Measurements from ENCODE around the gene PACS2.
"Not testable (repeated sequence)": the region's sequence is repeated elsewhere in the genome, so short reads cannot be mapped to it uniquely, and the experiment has no call there.

PACS2 gene

GRCh38 chr14:105316577-105316941, 2.0 kb downstream of the PACS2 start:
- no peak for DNase-seq

GRCh38 chr14:105316968-105317510, 2.5 kb downstream of the PACS2 start:
- DNase-seq: no peak

DNA sequence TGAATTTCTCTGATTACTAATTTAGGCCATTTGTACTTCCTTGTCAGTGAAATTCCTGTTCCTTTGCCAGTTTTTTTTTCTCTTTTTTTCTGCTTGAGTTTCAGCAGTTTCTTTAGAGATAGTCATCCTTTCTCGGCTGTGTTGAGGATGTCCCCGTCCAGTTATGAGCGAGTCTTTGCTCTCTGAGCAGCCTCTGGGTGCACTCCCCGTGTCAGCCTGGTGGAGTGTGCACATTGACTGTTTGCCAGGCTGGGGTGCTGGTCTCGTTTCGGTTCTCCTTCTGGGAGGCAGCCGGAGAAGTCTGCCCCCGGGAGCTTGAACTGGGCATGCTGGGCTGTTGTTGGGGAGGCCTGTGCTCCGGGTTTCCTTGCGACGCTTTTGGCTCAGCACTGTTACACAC, 3.0 kb downstream of the PACS2 start:
- no peak for DNase-seq

GRCh38 chr14:105322791-105323556, 8.4 kb downstream of the PACS2 start:
- no peak for DNase-seq

- DNase-seq: no peak
Measured at GRCh38 chr14:105323663-105324062, 9.1 kb downstream of the PACS2 start.

DNA sequence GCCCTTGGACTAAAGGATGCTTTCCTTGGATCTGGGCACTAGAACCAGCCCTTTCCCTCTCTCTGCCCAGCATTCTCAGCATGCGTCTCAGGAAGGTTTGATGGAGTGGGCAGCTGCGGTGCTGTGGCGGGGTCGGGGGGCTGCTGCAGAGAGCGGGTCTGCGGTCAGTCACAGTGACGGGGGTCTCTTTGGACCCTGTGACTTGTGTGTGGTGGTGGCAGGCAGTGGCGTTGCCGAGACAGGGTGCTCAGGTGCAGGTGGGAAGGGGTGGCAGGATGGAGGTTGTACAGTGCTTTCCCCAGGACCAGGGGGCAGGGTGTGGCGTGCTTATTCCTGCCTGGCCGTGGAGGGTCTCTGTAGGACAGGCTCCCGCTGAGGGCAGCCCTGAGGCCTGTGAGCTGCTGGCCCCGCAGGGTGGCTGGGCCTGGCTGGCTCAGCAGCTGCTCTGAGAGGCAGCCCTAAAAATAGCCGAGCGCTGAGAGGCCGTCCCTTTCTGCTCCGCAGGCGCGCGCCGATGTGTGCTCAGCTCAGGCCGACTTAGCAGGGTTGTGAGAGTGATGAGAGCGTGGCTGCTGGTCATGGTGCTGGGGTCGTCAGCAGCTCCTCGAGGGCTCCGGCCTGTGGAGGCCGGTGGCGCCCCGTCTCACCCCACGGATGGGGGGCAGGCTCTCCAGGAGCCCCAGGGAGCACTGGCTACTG, 9.7 kb downstream of the PACS2 start:
- DNase-seq: no peak

GRCh38 chr14:105324871-105325270, 10.3 kb downstream of the PACS2 start:
- no peak for DNase-seq

DNA sequence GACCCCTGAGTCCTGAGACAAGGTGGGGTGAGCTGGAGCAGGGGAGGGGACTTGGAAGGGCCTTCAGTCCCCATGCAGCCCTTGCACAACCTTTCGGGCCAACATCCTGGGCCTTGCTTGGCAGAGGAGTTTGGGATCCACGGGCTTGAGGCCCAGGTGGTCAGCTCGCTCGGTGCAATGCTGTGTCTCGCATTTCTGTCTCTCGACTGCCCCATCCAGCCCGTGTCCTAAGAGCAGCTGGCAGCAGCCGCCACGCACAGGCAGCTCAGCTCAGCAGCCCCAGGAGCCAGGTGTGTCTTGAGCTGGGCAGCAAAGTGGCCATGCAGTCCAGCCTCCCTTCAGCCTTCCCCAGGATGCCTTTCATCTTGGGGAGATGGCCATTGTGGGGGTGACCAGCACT, 10.8 kb downstream of the PACS2 start:
- DNase-seq: no peak

DNA sequence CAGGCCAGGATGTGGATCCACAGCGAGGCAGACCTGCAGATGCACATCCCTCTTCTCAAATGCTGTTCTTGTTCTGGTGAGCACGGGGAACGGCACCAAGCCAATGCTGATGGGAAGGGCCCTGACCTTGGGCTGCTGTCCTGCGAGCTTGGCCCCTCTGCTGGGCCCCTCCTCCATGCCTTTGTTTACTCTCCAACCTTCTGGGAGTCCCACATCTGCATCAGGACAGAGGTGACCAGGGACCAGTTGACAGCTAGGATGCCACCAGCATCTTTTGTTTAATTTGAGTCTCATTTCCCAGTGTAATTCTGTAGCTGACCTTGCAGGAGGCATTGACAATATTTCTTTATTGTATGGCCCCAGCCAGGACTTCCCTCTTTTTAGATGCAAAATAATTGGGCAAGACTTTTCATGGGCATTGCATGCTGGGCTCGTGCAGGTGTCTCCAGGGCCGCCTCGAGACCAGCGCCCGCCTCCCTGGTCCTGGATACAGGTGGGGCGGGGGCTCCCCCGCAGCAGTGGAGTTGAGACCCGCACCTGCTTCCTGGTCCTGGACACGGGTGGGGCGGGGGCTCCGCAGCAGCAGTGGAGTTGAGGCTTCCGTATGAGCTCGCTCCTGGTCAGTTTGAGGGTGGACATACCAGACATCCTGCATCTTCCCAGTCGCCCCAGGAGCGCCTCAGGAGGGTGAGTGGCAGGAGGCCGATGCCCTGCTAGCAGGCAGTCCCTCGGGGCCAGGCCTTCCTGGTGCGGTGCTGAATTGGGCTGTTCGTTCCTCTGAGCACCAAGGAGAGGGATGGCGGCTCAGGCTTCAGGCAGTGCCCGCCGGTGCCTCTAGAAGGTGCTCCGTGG, 11.4 kb downstream of the PACS2 start:
- DNase-seq: no peak

DNA sequence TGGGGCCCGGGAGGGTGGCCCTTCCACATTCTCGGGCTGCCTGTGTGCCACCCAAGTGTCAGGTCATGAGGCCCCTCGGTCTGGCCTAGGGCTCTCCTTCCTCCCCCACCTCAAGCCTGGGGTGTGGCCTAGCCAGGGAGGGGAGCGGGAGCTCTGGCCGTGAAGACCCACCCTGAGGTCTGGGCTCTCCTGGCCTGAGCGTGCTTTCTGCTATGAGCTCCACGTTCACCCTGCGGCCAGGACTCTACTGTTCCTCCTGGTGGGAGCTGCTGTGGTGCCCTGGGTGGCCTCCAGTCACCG, 12.0 kb downstream of the PACS2 start:
- no peak for DNase-seq

GRCh38 chr14:105326891-105327694, 12.5 kb downstream of the PACS2 start:
- DNase-seq: no peak

- DNase-seq: not testable (repeated sequence)
Measured at GRCh38 chr14:105327695-105328045, 13.1 kb downstream of the PACS2 start.

DNA sequence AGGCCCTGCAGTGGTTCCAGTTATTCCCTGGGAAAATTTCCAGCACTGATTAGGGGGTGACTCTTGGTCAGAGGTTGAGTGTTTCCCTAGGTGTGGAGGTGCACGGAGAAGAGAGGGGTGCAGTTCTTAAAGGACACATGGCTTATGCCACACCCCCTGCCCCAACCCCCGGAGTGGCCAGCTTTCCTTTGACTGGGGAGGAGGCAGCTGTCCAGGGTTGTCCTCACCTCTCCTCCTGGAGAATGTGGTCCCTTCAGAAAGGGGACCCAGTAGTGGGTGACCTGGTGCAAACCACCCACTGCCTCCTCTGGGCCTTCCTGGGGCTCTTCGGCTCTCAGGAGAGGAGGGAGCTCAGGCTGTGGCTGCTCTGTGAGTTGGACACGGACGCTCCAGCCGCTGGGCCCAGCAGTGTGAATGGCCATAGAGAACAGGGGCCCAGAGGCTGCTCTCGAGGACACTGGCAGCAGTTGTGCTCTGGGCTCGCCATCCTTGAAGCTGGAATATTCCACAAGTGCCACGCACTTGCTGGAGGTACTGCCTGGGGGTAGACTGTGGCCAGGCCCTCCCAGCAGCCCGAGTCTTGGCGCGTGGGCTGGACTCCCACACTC, 13.6 kb downstream of the PACS2 start:
- no peak for DNase-seq

DNA sequence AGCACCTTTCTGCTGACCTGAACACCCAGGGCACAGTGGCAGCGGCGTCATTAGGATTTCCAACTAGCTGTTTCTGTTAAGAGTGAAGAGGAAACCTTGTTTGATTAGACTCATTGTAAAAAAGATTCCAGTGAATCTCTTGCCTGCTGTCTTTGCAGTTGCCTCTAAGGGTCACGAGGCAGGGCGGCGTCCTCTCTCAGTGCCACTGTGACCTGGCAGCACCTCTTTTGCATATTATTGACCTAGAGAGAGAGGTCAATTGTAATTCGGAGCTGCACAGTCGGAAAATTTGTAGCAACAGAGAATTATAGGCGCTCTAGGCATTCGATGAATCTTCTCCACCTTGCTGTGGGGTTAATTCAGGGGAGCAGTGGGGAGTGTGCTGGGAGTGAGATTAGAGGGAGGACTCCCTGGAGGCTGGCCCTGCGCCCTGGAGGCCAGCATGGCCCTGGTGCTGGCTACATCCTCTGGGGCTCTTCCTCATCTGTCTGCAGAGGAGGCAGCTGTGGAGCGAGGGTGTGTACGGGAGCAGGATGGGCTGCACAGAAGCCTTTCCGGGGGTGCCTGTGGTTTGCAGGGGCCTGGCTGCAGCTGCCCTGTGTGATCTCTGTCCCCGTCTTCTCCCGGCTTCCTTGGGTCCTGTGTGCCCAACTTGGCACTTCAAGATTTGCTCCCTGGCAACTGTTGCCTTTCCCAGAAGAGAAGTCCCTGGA, 14.3 kb downstream of the PACS2 start:
- no peak for DNase-seq

DNA sequence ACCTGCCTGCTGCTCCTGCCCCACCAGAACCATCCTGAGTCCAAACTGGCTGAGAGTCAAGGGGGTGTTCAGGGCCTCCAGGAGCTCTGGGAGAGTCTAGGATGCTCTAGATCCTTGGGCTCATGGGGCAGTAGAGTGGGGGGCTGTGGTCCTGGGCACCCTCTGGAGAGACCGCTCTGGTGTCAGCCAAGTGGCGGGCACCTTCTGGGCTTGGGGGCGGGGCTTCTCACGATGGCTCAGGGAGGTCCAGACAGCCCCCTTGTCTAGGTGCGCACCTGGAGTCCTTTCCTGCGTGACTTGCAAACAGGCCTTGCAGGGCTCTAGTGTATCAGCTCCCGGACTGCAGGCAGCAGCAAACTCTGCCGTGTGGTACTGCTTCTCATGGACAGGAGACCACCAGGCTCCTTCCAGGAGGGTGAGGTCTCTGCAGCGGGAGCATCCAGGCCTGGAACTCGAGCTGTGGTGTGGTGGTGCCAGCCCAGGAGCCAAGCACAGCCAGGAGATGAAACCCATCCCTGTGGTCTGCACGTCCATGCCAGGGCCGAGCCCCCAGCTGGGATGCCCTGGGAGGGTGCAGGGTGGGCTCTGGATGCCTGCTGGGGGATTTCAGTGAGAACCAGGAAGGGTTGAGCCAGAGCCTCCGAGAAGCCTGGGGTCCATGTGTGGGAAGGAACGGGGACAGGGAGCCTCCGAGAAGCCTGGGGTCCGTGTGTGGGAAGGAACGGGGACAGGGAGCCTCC, 15.0 kb downstream of the PACS2 start:
- no peak for DNase-seq

GRCh38 chr14:105330491-105330895, 15.9 kb downstream of the PACS2 start:
- DNase-seq: no peak

DNA sequence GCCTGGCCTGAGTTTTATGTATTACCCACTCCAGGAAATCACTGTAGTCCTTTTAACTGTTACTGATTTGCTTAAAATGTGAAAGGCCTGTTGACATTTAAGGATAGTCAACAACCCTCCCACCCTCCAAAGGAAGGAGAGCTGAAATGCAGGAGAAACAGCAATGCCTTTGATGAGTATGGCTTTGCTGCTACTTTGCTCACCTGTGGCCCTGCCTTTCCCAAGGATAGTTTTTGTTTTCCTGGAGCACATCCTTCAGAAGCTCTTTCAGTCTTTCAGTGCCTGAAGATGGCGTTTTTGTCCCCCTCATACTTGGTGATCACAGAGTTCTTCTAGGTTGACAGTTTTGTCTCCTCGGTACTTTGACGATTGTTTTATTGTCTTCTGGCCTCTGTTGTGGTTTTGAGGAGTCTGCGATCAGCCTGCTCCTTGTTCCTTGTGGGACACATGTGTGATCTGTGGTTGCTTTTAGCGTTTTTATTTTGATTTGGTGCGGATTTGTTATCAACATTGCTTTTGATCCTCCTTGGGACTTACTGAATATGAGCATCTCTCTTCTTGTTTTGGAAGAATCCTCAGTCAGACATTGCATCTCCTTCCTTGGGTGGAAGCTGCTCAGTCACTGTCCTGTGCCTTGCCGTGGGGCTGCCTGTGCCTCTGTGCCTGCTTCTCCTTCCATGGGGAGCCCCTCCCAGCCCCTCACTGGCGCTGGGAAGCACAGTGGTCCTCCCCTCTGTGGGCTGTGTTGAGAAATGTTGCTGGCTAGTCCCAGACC, 17.2 kb downstream of the PACS2 start:
- no peak for DNase-seq

DNA sequence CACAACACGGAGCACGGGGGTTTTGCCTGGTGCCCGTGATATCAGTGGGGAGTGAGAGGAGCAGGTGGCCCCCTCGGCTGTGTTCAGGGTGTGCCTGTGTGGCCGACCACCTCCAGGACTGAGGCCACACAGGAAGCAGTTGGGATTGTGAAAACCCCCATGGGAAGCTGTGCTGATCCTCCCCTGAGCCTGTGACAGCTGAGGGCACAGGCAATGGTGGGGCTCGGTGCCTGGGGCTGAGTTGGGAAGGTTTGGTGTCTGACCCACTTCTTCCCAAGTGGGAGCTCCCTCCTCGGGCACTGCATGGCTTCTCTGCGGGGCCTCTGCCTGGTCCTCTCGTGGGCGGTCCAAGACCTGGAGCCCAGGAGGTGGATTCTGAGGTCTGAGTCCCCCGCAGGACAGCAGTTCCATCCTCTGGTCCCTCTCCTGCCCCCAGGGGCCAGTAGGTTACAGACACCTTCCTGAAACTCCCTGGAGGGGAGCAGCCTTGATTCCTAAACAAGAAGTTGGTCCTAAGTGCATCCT, 17.9 kb downstream of the PACS2 start:
- no peak for DNase-seq

DNA sequence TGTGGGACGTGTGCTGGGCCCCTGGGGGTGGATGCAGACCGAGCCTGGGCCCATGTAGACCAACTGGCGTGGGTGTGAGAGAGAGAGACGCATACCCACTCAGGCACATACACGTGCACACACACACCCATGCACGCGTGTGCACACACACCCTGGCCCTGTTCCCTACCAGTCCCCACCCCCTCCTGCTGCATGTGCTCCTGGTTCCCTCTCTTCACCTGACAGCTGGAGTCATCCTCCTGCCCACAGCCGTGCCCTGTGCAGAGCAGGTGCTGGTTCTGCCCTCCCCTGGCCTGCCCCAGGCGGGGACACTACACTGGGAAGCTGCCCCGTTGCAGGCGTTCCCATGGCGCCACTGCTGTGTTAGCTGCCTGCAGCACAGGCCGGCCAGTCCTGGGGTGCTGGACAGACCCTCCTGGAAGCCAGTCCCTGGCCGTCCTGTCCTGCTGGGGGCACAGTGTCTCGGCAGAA, 18.5 kb downstream of the PACS2 start:
- no peak for DNase-seq
